Measurements from ENCODE around the gene ITGB7. TPM values are rescaled to one million over a fixed set of nuclear protein-coding genes. Genes with fewer than 3 reads are reported as not detected.

Gene ITGB7
- total and polyA plus RNA-seq, 9 of the 15 experiments (the other 6 are each of a cell fraction or from before 2014, with no cell fraction given): 0.06 to 2.0 (median 0.67) TPM

DNA sequence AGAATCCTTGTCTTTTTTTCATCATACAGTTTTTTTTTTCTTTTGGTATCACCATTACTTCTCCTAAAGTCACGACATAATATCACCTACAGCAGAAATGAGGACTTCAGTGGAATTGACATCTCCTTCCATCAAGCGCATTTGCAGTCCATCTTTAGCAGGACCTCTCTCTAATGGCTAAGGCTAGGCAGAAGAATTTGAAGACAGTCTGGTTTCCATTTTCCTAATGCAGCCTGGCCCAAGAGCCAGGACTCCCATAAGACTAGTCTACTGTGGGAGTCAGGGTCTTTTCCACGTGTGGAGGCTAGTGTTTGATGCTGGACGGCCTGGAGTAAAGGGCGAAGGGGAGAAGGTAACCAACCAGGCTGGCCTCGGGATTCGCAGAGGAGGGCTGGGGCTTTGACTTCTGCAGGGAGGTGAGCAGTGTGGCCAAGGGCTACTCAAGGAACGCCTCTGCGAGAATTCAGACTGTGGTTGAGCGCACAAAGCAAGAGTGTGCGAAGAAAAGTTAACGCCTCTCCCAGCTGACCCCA, 27.3 kb downstream of the ITGB7 start (continued):
- no peak for TF ChIP-seq ETV6 (IDR thresholded peaks at IDR 0.05; ENCODE audit: borderline replicate concordance in 1 of 2, low read depth in 2 of 2, low read length in 1 of 2)
- no peak for TF ChIP-seq ETV6 (CRISPR knock-in tag; IDR thresholded peaks at IDR 0.05; ENCODE audit: borderline replicate concordance)
- no peak for TF ChIP-seq JUNB (CRISPR knock-in tag; conservative IDR thresholded peaks at IDR 0.05)
- no peak for TF ChIP-seq HBP1 (CRISPR knock-in tag; IDR thresholded peaks at IDR 0.05)
- TF ChIP-seq ZNF354B (CRISPR knock-in tag; IDR thresholded peaks at IDR 0.05): no peak
- no peak for TF ChIP-seq RBM25 (IDR thresholded peaks at IDR 0.05; ENCODE audit: low read depth, low read length, severe bottlenecking)
- TF ChIP-seq RBM15 (IDR thresholded peaks at IDR 0.05; ENCODE audit: insufficient read depth, low read length): no peak
- TF ChIP-seq, protein P1, sequence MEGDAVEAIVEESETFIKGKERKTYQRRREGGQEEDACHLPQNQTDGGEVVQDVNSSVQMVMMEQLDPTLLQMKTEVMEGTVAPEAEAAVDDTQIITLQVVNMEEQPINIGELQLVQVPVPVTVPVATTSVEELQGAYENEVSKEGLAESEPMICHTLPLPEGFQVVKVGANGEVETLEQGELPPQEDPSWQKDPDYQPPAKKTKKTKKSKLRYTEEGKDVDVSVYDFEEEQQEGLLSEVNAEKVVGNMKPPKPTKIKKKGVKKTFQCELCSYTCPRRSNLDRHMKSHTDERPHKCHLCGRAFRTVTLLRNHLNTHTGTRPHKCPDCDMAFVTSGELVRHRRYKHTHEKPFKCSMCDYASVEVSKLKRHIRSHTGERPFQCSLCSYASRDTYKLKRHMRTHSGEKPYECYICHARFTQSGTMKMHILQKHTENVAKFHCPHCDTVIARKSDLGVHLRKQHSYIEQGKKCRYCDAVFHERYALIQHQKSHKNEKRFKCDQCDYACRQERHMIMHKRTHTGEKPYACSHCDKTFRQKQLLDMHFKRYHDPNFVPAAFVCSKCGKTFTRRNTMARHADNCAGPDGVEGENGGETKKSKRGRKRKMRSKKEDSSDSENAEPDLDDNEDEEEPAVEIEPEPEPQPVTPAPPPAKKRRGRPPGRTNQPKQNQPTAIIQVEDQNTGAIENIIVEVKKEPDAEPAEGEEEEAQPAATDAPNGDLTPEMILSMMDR (IDR thresholded peaks at IDR 0.05 in 2 of 3, conservative IDR thresholded peaks at IDR 0.05 in 1 of 3; ENCODE audit: insufficient read depth in 2 of 3, low read depth in 1 of 3, low read length in 3 of 3): no peak
- TF ChIP-seq ZNF224 (CRISPR knock-in tag; IDR thresholded peaks at IDR 0.05): no peak
- TF ChIP-seq ETV1 (tag; conservative IDR thresholded peaks at IDR 0.05; ENCODE audit: low read depth): no peak
- no peak for TF ChIP-seq POLR2B (IDR thresholded peaks at IDR 0.05; ENCODE audit: low read depth, partially characterized antibody)
- TF ChIP-seq, protein P2, sequence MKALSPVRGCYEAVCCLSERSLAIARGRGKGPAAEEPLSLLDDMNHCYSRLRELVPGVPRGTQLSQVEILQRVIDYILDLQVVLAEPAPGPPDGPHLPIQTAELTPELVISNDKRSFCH (CRISPR knock-in tag; IDR thresholded peaks at IDR 0.05): no peak
- TF ChIP-seq, protein P2 (tag; IDR thresholded peaks at IDR 0.05): 0 out of 2 replicates have a peak, but pooled peaks have one; percentile 37
- TF ChIP-seq TEAD1 (CRISPR knock-in tag; IDR thresholded peaks at IDR 0.05): 0 out of 4 replicates have a peak, but pooled peaks of 1 of the 2 experiments have one; percentile 15
- no peak for TF ChIP-seq ZNF23 (CRISPR knock-in tag; IDR thresholded peaks at IDR 0.05)
- TF ChIP-seq FOXP1 (CRISPR knock-in tag; IDR thresholded peaks at IDR 0.05): no peak
- TF ChIP-seq ZNF644 (tag; IDR thresholded peaks at IDR 0.05; ENCODE audit: low read depth): 0 out of 2 replicates have a peak, but pooled peaks have one; percentile 1
- TF ChIP-seq, protein P3, sequence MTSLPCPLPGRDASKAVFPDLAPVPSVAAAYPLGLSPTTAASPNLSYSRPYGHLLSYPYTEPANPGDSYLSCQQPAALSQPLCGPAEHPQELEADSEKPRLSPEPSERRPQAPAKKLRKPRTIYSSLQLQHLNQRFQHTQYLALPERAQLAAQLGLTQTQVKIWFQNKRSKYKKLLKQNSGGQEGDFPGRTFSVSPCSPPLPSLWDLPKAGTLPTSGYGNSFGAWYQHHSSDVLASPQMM (CRISPR knock-in tag; IDR thresholded peaks at IDR 0.05): no peak
- peak; percentile 16; the same call in 1 of the 2 replicates for TF ChIP-seq GTF2E2 (tag; IDR thresholded peaks at IDR 0.05)
- TF ChIP-seq RHOXF2B (CRISPR knock-in tag; conservative IDR thresholded peaks at IDR 0.05): no peak
- TF ChIP-seq HNRNPUL1 (IDR thresholded peaks at IDR 0.05; ENCODE audit: low read length): no peak
- no peak for TF ChIP-seq SP2 (IDR thresholded peaks at IDR 0.05; ENCODE audit: extremely low read depth, low read depth, low read length, poor library complexity, severe bottlenecking)
- TF ChIP-seq DPF2 (IDR thresholded peaks at IDR 0.05): peak; percentile 3; the same call in 1 of the 2 replicates
- no peak for TF ChIP-seq TCF7 (IDR thresholded peaks at IDR 0.05; ENCODE audit: borderline replicate concordance)
- no peak for TF ChIP-seq SAFB2 (IDR thresholded peaks at IDR 0.05; ENCODE audit: borderline replicate concordance, low read depth, low read length, severe bottlenecking)
- no peak for TF ChIP-seq ZFP30 (CRISPR knock-in tag; IDR thresholded peaks at IDR 0.05; ENCODE audit: borderline replicate concordance)
